DOHH2 (cell line): ENCODE data around the gene IRF1.

Source experiments
- H3F3A ChIP-seq: fragments of 200-600 bp; sonication (generic), shearing (Covaris generic); 2 replicates; pipeline ENCODE4 v1.6.0; 2016; ENCODE audit warnings: antibody characterized with exemption, mild to moderate bottlenecking; ENCODE audit not compliant: control insufficient read depth, insufficient read depth
- H3K27ac ChIP-seq: fragments of 200-600 bp; sonication (generic); 2 replicates; pipeline ENCODE4 v1.5.1; 2014; ENCODE audit warnings: low read depth, mild to moderate bottlenecking, low read length, moderate library complexity
- H3K27me3 ChIP-seq: fragments of 200-600 bp; sonication (generic); 2 replicates; pipeline ENCODE4 v1.6.1; 2014; ENCODE audit warnings: mild to moderate bottlenecking, low read length, mixed read lengths; ENCODE audit not compliant: control insufficient read depth
- H3K36me3 ChIP-seq: fragments of 200-600 bp; sonication (generic); 2 replicates; pipeline ENCODE4 v1.6.1; 2014; ENCODE audit warnings: mild to moderate bottlenecking, low read length, moderate library complexity, mixed read lengths; ENCODE audit not compliant: control insufficient read depth
- H3K4me1 ChIP-seq: fragments of 200-600 bp; sonication (generic); 2 replicates; pipeline ENCODE4 v1.6.1; 2014; ENCODE audit warnings: mild to moderate bottlenecking, low read length, mixed read lengths; ENCODE audit not compliant: control insufficient read depth
- H3K4me2 ChIP-seq: fragments of 200-600 bp; sonication (generic); 2 replicates; pipeline ENCODE4 v1.6.0; 2014; ENCODE audit warnings: mild to moderate bottlenecking, low read length, moderate library complexity
- H3K4me3 ChIP-seq: fragments of 200-600 bp; sonication (generic); 2 replicates; pipeline ENCODE4 v1.5.1; 2014; ENCODE audit warnings: mild to moderate bottlenecking, low read length, mixed read lengths
- H3K79me2 ChIP-seq: fragments of 200-600 bp; sonication (generic); 2 replicates; pipeline ENCODE4 v1.6.1; 2014; ENCODE audit warnings: mild to moderate bottlenecking, low read length, mixed read lengths; ENCODE audit not compliant: control insufficient read depth
- H3K9me2 ChIP-seq: fragments of 200-600 bp; sonication (generic); replicated peaks from 2 replicates; pipeline ENCODE4 v1.6.1; 2014; ENCODE audit warnings: mild to moderate bottlenecking, low read length, mixed read lengths; ENCODE audit not compliant: control insufficient read depth
- H3K9me3 ChIP-seq: fragments of 200-600 bp; sonication (generic); 2 replicates; pipeline ENCODE4 v1.6.1; 2014; ENCODE audit warnings: antibody characterized with exemption, low read length, mixed read lengths; ENCODE audit not compliant: control insufficient read depth, insufficient read depth
- H4K20me1 ChIP-seq: fragments of 200-600 bp; sonication (generic); 2 replicates; pipeline ENCODE4 v1.6.0; 2014; ENCODE audit warnings: low read depth, mild to moderate bottlenecking, antibody characterized with exemption, low read length, moderate library complexity; ENCODE audit not compliant: control insufficient read depth, insufficient read depth
- CTCF ChIP-seq: fragments of 200-600 bp; sonication (generic); IDR thresholded peaks from one replicate; pipeline ENCODE4 v1.5.1; 2014; ENCODE audit warnings: antibody characterized with exemption, mild to moderate bottlenecking, low read depth, low read length; ENCODE audit not compliant: poor library complexity, severe bottlenecking
- EZH2phosphoT487 ChIP-seq: fragments of 200-600 bp; sonication (generic); IDR thresholded peaks from 2 replicates; pipeline ENCODE4 v1.6.1; 2017; ENCODE audit warnings: borderline replicate concordance, mild to moderate bottlenecking, antibody characterized with exemption, low read length, moderate library complexity, mixed read lengths

IRF1 gene, protein sequence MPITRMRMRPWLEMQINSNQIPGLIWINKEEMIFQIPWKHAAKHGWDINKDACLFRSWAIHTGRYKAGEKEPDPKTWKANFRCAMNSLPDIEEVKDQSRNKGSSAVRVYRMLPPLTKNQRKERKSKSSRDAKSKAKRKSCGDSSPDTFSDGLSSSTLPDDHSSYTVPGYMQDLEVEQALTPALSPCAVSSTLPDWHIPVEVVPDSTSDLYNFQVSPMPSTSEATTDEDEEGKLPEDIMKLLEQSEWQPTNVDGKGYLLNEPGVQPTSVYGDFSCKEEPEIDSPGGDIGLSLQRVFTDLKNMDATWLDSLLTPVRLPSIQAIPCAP

DNA sequence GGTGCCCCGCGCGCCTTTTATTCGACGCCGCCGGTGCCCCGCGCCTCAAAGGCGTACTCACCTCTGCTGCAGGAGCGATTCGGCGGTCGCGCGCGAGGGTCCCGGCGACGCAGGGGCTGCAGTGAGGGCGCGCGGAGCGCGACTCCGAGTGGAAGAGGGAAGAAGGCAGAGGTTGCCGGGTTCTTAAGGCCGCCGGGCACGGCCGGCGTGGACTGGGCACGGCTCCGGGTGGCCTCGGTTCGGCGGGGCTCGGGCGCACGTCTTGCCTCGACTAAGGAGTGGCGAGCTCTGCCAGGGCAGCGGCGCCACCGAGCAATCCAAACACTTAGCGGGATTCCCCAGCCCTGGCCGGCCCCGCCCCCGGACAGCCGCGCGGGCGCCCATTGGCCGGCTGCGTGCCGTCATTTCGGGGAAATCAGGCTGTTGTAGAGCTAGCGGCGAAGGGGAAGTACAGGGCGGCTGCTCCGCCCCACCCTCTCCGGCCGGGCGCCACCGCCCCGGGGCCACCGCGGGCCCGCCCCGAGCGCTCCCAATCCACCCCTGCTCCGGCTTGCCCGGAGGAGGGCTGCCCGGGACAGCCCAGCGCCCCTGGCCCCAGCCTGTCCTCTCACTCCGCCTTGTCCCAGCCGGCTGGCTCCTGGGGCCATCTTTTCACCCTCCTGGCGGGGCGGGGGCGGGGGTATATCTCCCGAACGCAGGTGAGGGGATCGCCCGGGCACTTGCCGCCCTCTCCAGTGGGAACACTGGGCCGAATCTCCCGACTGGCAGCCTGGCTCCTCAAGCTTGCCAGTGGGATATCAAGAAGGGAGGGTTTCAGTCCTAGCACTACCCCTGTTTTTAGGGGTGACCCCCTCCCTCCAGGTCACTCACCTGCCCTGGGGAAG is at the start of gene IRF1:
TSS of gene IRF1 (minus strand) at position 290 of the 884 bp plus-strand sequence. CDS start 1,295 bp downstream, outside the sequence.
- Histone ChIP-seq H3K4me3 (peak within 1 kb of the TSS; percentile 89), H3K9me2 (no peaks in the 10 kb centered on the region), H3K27me3 (peaks cover 38% of the 10 kb centered on the region), H3K79me2 (peaks cover 16% of the 10 kb centered on the region), H3K4me2 (peak within 1 kb of the TSS; percentile 95), H3K36me3 (peaks cover 27% of the 10 kb centered on the region), H4K20me1 (peaks cover 16% of the 10 kb centered on the region), H3K9me3 (no peaks in the 10 kb centered on the region), H3K4me1 (peaks cover 54% of the 10 kb centered on the region), H3K27ac (peak within 1 kb of the TSS; percentile 68), H3F3A (peaks cover 17% of the 10 kb centered on the region)
- TF ChIP-seq EZH2phosphoT487 (no peak), CTCF (peak; percentile 18)

- Histone ChIP-seq H3K27me3 (peaks cover 45% of the 10 kb centered on the region), H3K27ac (no peak overlapping the region), H3K9me3 (no peaks in the 10 kb centered on the region), H3K4me2 (no peak overlapping the region), H3K36me3 (no peaks in the 10 kb centered on the region), H3F3A (no peaks in the 10 kb centered on the region), H3K4me1 (no peaks in the 10 kb centered on the region), H3K9me2 (no peaks in the 10 kb centered on the region), H3K79me2 (no peaks in the 10 kb centered on the region), H3K4me3 (no peak overlapping the region), H4K20me1 (no peaks in the 10 kb centered on the region)
- no peak for TF ChIP-seq CTCF
- TF ChIP-seq EZH2phosphoT487, result no peak
Measured at GRCh38 chr5:132540149-132540548, 49.6 kb upstream of the IRF1 start.

- no peaks in the 10 kb centered on the region for H3K36me3 ChIP-seq
- H3K9me2 ChIP-seq, result no peaks in the 10 kb centered on the region
- no peaks in the 10 kb centered on the region for H3K9me3 ChIP-seq
- no peak for TF ChIP-seq CTCF
- no peak for TF ChIP-seq EZH2phosphoT487
- H3K27me3 ChIP-seq, result peaks cover 45% of the 10 kb centered on the region
- H3F3A ChIP-seq, result no peaks in the 10 kb centered on the region
- H4K20me1 ChIP-seq, result no peaks in the 10 kb centered on the region
- no peak overlapping the region for H3K27ac ChIP-seq
- no peaks in the 10 kb centered on the region for H3K4me1 ChIP-seq
- no peak overlapping the region for H3K4me2 ChIP-seq
- H3K4me3 ChIP-seq, result no peak overlapping the region
- no peaks in the 10 kb centered on the region for H3K79me2 ChIP-seq
Measured at GRCh38 chr5:132539716-132540115, 49.1 kb upstream of the IRF1 start.
